HG03432 (cell line): ENCODE results near the gene LGR6.

Source experiments
- ATAC-seq: cut with Tn5 transposase; IDR thresholded peaks from one replicate; pipeline ENCODE4 v1.9.1; 2021; ENCODE audit warnings: mild to moderate bottlenecking, moderate library complexity; ENCODE audit not compliant: unreplicated experiment

LGR6 gene

GRCh38 chr1:202281316-202282024 is 87.9 kb downstream of the LGR6 start:
- ATAC-seq: no peak

GRCh38 chr1:202282025-202282371 is 88.4 kb downstream of the LGR6 start:
- ATAC-seq: no peak

GRCh38 chr1:202282596-202283283 is 89.1 kb downstream of the LGR6 start:
- no peak for ATAC-seq

- no peak for ATAC-seq
Observed at GRCh38 chr1:202283379-202283844, 89.8 kb downstream of the LGR6 start.

- no peak for ATAC-seq
Observed at GRCh38 chr1:202283991-202284390, 90.4 kb downstream of the LGR6 start.

- ATAC-seq: no peak
Observed at GRCh38 chr1:202285908-202286307, 92.3 kb downstream of the LGR6 start.

GRCh38 chr1:202286622-202287097 is 93.1 kb downstream of the LGR6 start:
- ATAC-seq: no peak

- no peak for ATAC-seq
Observed at GRCh38 chr1:202287196-202287595, 93.6 kb downstream of the LGR6 start.

GRCh38 chr1:202288177-202288576 is 94.6 kb downstream of the LGR6 start:
- ATAC-seq: no peak

- ATAC-seq: no peak
Observed at GRCh38 chr1:202289009-202289408, 95.4 kb downstream of the LGR6 start.

- no peak for ATAC-seq
Observed at GRCh38 chr1:202291001-202291400, 97.4 kb downstream of the LGR6 start.

- ATAC-seq: no peak
Observed at GRCh38 chr1:202291961-202292712, 98.5 kb downstream of the LGR6 start.

- no peak for ATAC-seq
Observed at GRCh38 chr1:202292773-202293172, 99.2 kb downstream of the LGR6 start.

- ATAC-seq: no peak
Observed at GRCh38 chr1:202293569-202293968, 100.0 kb downstream of the LGR6 start.

GRCh38 chr1:202302166-202302565 is 108.6 kb downstream of the LGR6 start:
- no peak for ATAC-seq

GRCh38 chr1:202304375-202304774 is 110.8 kb downstream of the LGR6 start:
- ATAC-seq: no peak

- no peak for ATAC-seq
Observed at GRCh38 chr1:202305168-202305567, 111.6 kb downstream of the LGR6 start.

GRCh38 chr1:202306535-202307345 is 113.1 kb downstream of the LGR6 start:
- ATAC-seq: no peak

GRCh38 chr1:202310071-202310725 is 116.6 kb downstream of the LGR6 start:
- ATAC-seq: no peak

GRCh38 chr1:202310746-202311145 is 117.1 kb downstream of the LGR6 start:
- no peak for ATAC-seq
